NCI-H1930 (cell line): ENCODE results near the gene MOGAT2.

Source experiments
- DNase-seq, 2 experiments: peaks; one replicate each; lab custom pipeline; 2025; lab: John Stamatoyannopoulos, UW

The MOGAT2 gene

DNA sequence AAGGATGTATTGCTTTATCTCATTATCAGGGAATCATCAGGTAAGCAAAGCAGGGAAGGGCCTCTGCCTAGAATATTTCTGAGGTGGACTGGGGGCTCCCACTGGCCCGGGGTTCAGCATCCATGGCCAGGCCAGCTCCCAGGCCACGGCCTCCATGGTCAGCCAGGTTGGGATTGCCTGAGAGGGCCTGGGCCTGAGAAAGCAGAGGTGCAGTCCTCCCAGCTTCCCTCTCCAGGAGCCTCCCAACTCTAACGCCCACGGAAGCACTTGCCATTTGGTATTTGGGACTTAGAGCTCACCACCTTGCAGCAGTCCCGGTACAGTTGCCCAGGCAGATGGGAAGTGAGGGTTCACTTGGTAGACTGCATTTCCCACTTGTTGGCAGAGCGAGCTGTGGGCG, 63.7 kb downstream of the MOGAT2 start:
- DNase-seq: no peak

DNA sequence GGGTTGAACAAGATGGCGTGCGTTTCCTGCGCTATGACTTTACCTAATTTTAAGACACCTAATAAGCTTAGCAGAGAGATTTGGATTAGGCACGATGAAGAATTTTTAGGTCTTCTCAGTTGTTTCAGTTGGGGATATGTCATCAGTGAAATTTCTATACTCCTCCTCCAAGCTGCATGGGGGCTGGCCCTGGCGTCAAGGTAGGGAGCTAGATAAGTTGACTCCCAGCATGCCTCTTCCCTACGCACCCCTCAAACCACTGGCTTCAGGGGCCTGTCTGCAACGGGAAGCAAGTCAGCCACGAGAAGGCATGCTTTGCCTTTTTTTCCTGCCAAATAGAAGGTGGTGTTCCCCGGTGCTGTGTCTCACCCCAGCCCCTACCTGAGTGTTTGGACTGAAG, 64.2 kb downstream of the MOGAT2 start:
- DNase-seq: no peak
